Stimulated activated CD4-positive, alpha-beta T cell treated with anti-CD3 and anti-CD28 coated beads, Interleukin-2, amount 100 ng/mL, for 24 hours (primary cell): ENCODE data around the gene NAALADL2.
"Not testable (repeated sequence)": the region's sequence is repeated elsewhere in the genome, so short reads cannot be mapped to it uniquely, and the experiment has no call there.

Experiments
- DNase-seq, 2 donors: peaks; one replicate each; pipeline ENCODE4 v3.0.0-alpha.2; 2020

Gene NAALADL2

DNA sequence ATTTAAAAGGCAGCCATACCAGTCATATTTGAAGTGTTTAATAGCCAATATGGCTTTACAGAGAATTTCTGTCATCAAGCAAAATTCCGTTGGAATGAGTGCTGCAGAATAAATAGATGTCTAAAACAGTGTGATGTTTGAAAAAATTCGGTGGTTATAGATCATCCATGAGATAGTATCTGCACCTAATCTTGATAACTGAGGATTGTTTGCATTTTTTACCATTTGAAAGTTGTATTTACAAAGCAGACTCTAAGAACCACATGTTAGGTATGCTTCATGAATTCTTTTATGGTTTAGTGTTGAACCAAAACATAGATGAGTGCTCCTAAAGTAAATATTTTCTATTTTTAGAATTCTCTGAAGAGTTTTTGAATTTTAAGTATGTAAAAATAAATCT is 476.1 kb downstream of the NAALADL2 start:
- DNase-seq: no peak

DNA sequence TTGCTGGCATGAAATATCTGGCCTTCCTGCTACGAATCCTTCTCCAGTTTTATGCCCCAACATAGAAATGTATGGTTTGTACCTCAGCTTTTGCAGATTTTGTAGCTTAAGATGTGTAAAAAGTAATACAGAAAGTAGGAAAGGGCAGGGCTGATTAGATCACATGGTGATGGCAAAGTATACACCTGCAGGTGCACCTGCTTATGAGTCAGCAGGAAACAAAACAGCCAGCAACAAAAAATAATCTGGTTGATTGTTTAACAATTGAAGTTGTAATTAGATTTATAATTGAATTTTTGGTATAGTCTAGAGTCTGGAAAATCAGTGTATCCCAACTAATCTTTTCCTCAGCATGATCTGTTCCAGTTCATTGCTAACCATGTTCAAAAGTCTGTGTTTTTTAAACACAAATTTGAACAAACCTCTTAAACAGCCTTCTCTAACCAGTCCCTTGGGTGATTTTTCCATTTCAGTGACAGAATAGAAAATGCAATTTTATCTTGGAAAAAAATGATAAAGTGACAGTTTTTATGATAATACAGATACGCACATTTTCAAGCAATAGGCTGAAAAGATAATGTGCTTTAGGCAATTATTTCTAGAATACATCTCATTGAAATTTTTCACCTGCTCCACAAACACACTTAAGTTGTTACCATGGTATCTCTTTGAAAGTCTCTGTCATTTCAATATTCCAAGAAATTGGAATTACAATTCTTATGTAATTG is 477.4 kb downstream of the NAALADL2 start:
- no peak for DNase-seq

DNA sequence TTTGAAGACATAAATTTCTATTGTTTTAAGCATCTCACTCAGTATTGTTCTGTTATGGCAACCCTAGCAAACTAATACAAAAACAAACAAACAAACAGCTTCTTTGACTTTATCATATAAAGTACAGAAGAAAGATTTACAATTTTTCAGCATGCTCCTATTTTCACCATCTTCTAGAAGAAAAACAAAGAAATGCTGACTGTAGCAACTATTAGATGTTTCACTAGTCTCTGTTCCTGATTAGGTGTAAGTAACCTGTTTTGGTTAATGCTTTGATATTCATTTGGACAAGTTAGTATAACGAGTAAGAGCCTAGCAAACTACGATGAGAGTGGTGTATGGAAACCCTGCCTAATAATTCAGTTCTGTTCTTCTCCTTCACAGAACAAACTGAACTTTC is 478.5 kb downstream of the NAALADL2 start:
- no peak for DNase-seq

DNA sequence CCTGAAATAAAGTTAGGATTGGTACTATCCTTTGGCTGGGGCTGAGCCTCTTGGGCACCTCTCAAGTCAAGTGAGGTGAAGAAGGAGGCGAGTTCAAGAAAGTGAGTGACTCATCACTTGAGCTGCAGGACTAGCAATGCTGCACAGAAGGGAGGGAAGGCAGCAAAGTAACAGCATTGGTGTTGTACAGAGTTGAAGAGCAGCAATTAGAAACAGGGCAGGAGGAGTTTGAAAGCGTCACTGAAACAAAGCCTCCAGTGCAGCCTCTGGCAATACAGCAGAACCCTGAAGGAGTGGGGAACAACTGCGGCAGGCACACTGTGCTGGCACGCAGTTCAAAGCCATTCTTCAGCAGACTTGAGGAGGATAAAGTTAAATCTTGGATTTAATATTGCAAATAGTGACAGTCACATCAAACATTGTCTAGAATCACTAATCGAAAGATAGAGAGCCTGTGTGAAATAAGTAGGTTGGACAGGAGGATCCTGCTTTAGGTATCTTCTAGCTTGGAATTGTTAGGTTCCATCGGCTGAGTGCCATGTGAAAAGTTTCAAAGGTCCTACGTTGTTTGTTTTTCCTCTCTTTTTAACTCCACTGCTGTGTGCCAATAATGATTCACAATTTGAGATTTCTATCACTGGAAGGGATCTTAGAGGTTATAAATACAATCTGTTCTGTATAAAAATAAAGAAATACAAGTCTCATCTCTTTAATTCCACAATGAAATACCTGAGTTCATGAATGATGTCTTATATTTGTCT is 479.8 kb downstream of the NAALADL2 start:
- no peak for DNase-seq

DNA sequence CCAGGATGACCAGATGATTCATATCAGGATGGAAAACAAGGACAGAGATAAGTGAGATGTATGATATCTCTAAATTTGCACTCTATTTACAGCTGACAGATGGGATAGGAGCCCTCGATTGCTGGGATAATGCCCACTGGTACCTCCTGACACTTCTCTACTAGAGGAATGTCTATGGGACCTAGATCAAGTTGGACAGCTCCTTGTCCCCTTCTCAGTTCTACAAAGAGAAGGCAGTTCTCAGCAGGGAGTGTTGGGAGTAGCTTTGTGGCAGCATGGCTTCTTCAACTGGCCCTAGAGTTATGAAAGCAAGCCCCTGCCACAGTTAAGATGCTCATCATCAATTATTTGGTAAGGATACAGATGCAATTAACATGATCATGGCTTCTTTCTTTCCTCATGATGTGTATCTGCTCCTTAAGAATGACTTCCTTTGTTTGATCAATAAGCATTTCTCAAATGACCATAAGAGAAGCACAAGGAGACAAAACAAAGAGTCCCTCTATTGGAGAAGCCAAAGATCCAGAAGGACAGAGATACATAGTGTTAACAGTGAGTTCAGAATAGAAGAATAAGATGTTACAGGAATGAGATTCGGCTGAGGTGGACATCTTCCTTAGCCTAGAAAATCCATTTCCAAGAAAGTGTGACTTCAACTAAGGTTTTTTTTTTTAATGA is 481.3 kb downstream of the NAALADL2 start:
- no peak for DNase-seq

DNA sequence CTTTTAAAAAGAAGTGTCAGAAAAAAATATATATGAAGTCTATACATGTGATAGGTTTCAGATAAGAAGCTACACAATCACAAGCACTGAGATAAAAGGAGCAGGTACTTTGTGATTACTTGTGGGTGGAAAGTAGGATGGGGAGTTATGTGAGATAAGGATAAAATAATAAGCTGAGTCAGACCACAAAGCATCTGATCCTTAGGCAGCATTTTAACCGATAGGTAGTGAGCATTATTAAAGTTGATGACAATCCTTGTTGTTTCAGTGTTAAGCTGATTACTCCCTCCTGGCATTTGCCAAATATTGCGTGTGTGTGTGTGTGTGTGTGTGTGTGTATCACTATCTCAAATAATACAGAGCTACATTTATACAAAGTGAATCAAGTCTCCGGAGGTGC is 483.1 kb downstream of the NAALADL2 start:
- no peak for DNase-seq

DNA sequence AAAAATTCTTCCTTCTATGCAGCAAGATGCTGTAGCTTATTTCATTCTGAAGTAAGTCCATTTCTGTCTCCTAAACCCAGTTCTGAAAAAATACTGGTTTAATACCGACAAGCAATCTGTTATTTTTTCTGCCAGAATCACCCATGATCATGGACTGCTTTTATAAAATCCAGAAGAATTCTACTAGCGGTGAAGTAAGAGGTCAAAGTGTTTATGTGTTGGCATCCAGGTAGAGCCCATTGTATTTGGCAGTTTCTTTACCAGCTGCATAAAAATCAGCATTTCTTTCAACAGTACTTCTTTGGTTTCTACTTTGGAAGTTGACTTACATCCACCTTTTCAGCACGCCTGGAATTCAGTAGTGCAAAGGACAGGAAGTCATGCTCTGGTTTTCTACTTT is 484.8 kb downstream of the NAALADL2 start:
- no peak for DNase-seq

DNA sequence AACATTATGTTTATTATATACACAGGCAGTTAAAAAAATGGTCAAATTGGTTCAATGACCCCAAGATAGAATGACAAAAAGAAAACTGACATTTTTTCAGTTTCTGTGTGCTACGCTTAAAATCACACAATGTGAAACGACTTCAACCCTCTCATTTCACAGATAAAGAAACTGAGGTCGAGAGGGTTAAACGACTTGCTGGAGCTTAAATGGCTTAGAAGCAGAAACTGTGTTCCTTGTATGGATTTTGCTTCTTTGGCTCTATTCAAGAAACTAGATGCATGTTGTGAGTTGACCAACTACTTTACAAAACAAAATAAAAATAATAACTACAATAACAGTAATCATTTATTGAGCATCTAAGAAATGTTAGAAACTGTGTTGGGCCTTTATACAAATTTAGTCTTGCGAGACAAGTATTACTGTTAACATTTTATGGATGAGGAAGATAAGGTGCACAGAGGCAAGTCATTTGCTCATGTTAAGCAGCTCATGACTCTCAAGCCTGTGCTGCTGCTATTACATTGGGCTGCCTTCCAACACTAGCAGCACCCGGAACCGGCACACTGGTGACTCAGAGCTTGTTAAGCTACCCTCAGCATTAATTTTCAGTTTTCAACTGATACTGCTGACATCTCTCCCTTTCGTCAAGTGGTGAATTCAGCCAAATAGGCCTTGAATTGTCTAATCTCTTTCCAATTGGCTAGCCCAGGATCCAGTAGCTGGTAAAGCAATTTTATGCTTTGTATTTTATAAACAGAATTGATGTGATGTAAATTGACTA is 487.6 kb downstream of the NAALADL2 start:
- DNase-seq: no peak

DNA sequence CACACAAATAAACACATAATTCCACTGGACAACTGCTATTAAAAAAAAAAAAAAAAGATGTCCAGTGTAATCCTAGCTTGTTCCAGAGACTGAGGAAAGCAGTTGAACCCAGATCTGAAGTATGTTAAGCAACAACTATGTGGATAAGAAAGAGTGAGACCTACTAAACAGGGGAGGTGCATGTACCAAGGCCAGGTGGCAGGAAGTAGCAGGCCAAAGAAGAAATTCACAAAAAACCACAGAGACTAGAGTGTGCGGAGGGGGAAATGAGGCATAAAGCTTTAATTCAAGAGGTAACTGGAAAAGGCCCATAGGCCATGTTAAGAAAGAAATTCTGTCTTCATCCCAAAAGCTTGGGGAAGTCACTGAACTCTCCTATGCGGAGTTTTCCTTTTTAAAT is 490.0 kb downstream of the NAALADL2 start:
- no peak for DNase-seq

DNA sequence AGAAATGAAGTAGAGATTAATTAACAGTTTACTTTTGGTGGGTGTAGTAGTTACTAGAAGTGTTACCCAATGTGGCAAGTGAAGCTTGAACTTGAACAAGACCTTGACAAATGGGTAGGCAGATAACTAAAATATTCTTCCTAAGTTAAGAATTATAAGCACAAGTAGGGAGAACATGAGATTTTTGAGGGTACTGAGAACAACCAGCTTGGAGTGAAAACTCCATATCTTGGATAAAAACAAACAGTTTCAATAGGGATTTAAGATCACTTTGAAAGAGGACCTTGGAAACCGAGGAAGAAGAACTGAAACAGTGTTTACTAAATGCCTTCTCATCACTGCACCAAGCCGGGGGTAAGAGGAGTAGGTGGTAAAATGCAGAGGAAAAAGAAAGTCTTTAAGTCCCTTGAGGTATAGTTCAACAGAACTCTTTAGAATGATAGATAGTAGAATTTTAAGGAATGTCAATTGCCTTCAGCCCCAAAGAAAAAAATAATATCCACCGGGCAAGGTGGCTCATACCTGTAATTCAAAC is 496.7 kb downstream of the NAALADL2 start:
- no peak for DNase-seq

DNA sequence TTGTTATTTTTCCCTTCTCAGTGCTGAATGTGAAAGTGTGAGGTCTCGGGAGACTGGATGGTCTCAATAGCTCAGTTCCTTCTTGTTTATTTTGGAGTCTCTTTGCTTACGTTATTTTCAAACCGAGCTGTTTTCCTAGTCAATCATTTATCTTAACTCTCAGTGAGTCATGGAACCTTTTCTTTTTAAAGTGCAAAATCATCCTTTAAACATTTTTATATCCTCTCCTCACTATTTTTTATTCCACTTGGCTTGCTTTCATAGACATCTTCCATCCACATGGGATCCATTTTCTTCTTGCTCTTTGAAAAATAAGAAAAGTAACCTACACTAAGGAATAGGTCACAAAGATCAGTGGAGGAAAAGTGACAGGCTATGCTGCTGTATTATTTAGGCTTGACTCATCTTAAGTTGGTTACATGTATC is 497.8 kb downstream of the NAALADL2 start:
- DNase-seq: no peak

DNA sequence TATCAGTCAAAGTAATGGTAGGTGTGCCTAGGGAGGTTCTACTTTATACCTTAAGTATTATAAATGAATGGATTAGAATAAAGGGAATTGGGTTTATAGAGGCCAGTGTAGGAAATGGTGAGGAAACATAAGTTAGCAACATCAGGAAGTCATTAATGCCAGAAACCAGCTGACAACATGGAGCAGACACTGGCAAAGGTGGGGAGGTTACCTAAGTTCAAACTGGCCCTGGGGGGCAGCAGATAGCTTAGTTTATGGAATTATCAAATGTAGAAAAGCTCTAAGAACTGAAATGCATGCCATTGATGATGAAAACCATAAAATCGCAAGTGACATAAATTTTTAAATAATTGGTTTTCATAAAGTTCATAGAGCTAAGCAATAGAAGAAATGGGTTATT is 498.6 kb downstream of the NAALADL2 start:
- no peak for DNase-seq

DNA sequence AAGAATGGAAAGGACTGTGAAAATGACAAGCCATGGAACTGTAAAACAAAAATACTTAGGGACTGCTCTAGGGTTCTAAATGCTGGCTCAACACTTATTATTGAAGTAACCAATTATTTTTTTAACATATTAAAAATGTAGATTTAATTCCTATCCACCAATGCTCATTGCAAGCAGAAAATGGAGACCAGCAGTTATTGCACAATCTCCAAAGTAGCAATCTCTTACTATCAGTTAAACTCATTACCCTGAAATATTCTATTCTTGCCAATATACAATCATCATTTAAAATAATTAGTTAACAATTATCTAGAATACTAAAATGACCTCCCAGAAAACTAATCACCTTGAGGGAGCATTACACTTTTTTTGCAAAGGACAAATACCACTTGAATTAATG is 499.8 kb downstream of the NAALADL2 start:
- no peak for DNase-seq

DNA sequence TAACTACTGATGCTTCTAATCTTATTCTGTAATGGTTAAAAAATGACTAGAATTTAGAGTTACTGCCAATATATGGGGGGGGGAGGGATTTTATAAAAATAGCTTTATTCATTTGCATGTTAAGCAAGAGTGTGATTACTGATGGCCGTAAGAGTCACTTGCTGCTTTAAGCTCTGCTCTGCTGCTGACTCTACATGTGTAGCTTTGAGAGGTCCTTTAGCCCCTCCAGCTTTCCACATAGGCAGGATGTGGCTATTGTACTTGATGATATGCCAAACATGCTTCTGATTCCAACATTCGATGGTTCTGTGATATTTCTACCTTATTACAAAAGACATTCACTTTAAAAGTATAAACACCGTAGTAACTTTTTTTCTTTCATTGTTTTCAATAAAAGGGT is 511.3 kb downstream of the NAALADL2 start:
- not testable (repeated sequence) for DNase-seq

DNA sequence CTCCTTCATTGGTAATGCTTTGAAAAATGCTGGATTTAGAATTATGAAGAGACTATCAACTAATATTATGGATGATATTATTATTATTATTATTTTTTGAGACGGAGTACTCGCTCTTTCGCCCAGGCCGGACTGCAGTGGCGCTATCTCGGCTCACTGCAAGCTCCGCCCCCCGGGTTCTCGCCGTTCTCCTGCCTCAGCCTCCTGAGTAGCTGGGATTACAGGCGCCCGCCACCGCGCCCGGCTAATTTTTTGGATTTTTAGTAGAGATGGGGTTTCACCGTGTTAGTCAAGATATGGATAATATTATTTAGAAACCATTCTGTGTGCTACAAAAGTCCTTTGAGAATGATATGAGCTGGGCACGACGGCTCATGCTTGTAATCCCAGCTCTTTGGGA is 512.1 kb downstream of the NAALADL2 start:
- not testable (repeated sequence) for DNase-seq

DNA sequence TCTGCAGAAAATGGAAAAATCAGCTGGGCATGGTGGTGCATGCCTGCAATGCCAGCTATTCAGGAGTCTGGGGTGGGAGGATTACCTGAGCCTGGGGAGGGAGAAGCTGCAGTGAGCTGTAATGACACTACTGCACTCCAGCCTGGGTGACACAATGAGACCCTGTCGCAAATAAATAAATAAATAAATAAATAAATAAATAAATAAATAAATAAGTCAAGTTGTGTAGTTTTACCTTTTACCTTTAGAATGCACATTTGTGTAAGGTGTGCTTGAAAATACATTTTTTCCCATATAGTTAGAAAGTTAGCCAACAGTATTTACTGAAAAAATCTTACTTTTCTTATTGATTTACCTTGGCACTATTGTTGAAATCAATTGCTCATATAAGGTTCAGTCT is 515.6 kb downstream of the NAALADL2 start:
- no peak for DNase-seq

DNA sequence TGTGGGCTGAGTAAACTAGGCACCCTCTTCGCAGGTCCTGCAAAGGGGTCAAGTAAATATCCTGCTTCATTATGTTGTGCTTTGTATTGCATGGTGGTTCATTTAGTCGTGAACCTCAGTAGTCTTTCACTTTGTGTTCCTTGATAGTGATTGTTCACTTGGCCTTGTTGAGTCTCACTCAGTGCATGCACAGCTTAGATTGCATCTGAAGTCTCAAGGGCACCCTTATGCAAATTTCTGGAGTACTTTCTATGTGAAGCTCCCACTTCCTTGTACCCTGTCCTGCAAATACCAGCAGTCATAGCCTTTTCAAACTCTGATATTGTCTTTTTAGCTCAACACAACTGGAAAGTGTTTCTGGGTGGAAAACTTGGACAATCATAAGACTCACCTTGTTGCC is 519.2 kb downstream of the NAALADL2 start:
- DNase-seq: no peak

DNA sequence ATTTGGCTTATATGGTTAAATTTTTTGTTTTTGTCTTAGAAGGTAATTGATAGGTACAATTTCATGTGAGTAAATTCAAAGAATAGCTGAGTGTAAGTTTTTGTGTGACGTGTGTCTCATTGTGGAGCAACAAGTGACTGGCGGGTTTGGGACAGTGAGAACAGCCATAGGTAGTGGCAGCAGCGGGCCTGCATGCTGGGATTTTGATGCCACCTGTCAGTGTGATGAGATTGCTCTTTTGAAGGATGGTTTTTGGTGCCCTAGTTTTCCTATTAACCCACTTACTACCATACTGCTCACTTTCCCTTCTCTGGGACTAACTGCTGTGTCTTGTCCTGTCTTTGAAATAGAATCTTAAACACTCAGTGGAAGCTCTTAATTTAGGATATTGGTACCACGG is 522.6 kb downstream of the NAALADL2 start:
- DNase-seq: no peak

DNA sequence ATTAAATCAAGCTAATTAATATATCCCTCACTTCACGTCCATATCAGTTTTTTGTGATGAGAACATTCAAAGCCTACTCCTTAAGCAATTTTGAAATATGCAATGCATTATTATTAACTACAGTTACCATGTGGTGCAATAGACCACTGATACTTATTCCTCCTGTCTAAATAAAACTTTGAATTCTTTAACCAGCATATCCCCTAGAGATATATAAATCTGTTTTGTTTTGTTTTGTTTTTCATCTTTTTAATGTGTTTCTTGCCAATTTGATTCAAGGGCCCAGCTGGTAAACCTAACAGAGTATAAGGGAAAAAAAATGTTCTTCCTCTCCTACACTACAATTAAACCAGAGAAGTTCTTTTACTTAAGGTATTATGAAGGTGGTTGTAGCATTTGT is 524.2 kb downstream of the NAALADL2 start:
- no peak for DNase-seq

DNA sequence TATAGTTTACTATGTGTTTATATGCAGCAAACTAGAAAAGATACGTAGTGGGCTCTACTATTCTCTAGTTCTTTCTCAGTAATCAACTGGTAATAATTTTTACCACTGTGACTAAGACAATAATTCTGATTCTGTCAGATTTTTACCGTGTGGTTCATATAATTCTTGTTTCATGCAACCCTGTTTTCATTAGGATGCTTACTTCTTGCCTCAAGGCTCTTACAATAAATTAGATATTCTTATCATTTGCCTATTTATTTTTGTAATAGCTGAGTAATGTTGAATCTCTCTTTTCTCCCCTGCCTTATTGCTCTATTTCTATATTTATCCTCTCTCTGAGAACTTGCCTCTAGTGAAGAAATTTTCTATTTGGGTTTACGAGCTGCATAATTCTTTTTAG is 524.7 kb downstream of the NAALADL2 start:
- no peak for DNase-seq

DNA sequence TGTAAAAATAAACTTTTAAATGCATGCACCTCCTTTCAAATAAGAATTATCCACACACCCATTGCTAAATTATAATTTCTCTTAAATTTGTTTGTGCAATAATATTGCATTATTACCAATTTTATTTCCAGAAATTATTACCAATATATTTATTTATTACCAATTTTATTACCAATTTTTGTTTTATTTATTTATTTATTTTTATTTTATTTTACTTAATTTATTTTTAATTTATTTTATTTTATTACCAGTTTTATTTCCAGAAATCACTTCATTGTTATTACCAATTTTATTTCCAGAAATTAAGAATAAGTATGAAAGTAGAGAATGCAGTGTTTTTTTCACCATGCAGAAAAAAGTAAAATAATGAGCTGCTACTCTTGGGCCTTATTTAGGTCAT is 525.4 kb downstream of the NAALADL2 start:
- DNase-seq: no peak

DNA sequence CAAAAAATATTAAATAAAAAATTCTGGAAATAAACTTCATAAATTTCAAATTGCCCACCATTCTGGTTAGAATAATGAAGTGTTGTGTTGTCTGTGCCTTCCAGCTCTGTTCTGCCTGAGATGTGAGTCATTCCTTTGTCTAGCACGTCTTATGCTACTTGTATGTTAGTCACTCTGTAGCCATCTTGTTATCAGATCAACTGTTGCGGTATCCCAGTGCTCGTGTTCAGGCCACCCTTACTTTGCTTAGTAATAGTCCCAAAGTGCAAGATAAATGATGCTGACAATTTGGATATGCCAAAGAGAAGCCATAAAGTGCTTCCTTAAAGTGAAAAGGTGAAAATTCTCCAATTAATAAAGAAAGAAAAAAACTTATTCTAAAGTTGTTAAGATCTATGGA is 527.5 kb downstream of the NAALADL2 start:
- DNase-seq: no peak

DNA sequence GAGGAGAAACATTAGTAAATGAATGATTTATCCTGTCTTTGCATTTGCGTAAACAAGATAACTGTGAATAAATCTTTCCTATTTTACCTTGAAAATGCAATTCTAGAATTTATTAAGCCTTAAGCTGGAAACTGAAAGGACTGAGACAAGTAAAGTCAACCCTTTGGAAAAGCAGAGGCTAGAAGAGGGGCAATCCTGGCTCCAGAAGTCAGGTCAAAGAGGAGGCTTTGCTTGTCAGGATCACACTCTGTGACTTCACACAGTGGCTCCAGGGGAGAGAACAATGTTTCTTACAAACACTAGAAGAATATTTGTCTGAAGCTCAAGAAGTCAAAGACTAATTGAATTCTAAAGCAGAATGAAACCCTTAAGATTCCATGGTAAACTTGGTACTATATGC is 530.4 kb downstream of the NAALADL2 start:
- no peak for DNase-seq
